ENCODE measurements around the gene POU6F2. TPM values are rescaled to one million over a fixed set of nuclear protein-coding genes. Genes with fewer than 3 reads are reported as not detected.

Gene POU6F2
- total RNA-seq, 1 experiment from 2014 or later = not detected

- CTCF ChIA-PET = no interaction called here
- TF ChIP-seq TCF7L2 (IDR thresholded peaks at IDR 0.05; ENCODE audit: low read depth, low read length) (no peak), SIN3A (IDR thresholded peaks at IDR 0.05; ENCODE audit: borderline replicate concordance, insufficient read depth, low read depth, low read length) (no peak), POLR2AphosphoS5 (IDR thresholded peaks at IDR 0.05; ENCODE audit: low read depth, low read length) (no peak), CTCF (IDR thresholded peaks at IDR 0.05) (no peak)
- TF ChIP-seq, protein P1, sequence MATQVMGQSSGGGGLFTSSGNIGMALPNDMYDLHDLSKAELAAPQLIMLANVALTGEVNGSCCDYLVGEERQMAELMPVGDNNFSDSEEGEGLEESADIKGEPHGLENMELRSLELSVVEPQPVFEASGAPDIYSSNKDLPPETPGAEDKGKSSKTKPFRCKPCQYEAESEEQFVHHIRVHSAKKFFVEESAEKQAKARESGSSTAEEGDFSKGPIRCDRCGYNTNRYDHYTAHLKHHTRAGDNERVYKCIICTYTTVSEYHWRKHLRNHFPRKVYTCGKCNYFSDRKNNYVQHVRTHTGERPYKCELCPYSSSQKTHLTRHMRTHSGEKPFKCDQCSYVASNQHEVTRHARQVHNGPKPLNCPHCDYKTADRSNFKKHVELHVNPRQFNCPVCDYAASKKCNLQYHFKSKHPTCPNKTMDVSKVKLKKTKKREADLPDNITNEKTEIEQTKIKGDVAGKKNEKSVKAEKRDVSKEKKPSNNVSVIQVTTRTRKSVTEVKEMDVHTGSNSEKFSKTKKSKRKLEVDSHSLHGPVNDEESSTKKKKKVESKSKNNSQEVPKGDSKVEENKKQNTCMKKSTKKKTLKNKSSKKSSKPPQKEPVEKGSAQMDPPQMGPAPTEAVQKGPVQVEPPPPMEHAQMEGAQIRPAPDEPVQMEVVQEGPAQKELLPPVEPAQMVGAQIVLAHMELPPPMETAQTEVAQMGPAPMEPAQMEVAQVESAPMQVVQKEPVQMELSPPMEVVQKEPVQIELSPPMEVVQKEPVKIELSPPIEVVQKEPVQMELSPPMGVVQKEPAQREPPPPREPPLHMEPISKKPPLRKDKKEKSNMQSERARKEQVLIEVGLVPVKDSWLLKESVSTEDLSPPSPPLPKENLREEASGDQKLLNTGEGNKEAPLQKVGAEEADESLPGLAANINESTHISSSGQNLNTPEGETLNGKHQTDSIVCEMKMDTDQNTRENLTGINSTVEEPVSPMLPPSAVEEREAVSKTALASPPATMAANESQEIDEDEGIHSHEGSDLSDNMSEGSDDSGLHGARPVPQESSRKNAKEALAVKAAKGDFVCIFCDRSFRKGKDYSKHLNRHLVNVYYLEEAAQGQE (IDR thresholded peaks at IDR 0.05; ENCODE audit: insufficient read depth in 1 of 2, low read depth in 2 of 2, low read length in 1 of 2) = no peak
Observed at GRCh38 chr7:39304178-39304577, 326.5 kb downstream of the POU6F2 start.

DNA sequence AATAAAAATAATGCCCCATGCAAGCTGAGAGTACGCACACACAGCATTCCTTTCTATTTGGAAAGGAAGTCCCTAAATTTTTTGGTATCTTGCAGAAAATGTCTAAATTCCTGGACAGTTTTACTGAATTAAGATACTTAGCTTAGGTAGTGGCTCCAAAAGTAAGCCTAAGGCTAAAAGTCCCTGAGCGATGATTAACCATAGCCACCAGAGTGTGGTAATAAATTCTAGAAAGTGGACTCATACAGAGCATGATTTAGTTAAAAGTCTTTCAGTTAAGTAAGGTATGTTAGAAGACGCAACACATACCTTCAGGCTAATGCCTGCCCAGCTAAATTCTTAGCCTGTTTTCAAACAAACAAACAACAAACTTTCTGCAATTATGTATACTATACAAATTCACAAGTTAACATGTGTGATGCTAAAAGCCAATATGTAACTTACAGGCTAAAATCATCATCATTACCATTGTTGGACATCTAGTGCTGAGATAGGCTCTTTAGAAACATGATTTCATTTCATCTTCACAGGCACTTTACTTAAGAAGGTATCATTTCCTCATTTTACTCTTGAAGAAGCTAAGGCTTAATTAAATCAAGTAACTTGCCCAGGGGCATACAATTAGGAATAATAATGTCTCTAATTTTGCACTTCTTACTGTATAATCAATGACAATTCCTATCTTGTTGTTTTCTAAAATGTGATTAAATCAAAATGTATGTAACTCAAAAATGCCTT is 327.1 kb downstream of the POU6F2 start:
- DNase-seq (ENCODE audit: low read depth, low spot score) (no peak), ATAC-seq (no peak)
- intact Hi-C loops (cut with micrococcal nuclease; ENCODE audit: unreplicated experiment) (no loop called here), in situ Hi-C loops (cut with HindIII; ENCODE audit: low pct_unique_long_range_greater_than_20kb, low sequenced_read_pairs) (no loop called here)
- no peak for TF ChIP-seq POLR2AphosphoS5 (IDR thresholded peaks at IDR 0.05; ENCODE audit: low read depth, low read length)
- TF ChIP-seq TCF7L2 (IDR thresholded peaks at IDR 0.05; ENCODE audit: low read depth, low read length) = no peak
- TF ChIP-seq, protein P1 (IDR thresholded peaks at IDR 0.05; ENCODE audit: insufficient read depth in 1 of 2, low read depth in 2 of 2, low read length in 1 of 2) = no peak
- no peak for TF ChIP-seq SIN3A (IDR thresholded peaks at IDR 0.05; ENCODE audit: borderline replicate concordance, insufficient read depth, low read depth, low read length)
- TF ChIP-seq CTCF (IDR thresholded peaks at IDR 0.05) = no peak
- no peak overlapping the region for H3K27ac ChIP-seq (ENCODE audit: low read length)
- ChIA-PET POLR2A (no interaction called here), CTCF (no interaction called here)
- BruUV-seq (replicated peaks) = no TSS peak
- no peaks in the 10 kb centered on the region for H3K36me3 ChIP-seq (ENCODE audit: control insufficient read depth, insufficient read depth, low read length)
- no peaks in the 10 kb centered on the region for H3K9me3 ChIP-seq (ENCODE audit: control insufficient read depth, insufficient read depth, low read depth, low read length)
- H3K27me3 ChIP-seq (ENCODE audit: control insufficient read depth, insufficient read depth, low read length) = no peaks in the 10 kb centered on the region
- H3K4me3 ChIP-seq (ENCODE audit: low read depth in 2 of 2, low read length in 2 of 2) = no peak overlapping the region
- no peaks in the 10 kb centered on the region for H3K4me1 ChIP-seq (ENCODE audit: control insufficient read depth, insufficient read depth, low read length)

More at GRCh38 chr7:39304178-39304577, 326.5 kb downstream of the POU6F2 start:
- Histone ChIP-seq H3K9me3 (ENCODE audit: control insufficient read depth, insufficient read depth, low read depth, low read length) (no peaks in the 10 kb centered on the region), H3K4me1 (ENCODE audit: control insufficient read depth, insufficient read depth, low read length) (no peaks in the 10 kb centered on the region), H3K27me3 (ENCODE audit: control insufficient read depth, insufficient read depth, low read length) (no peaks in the 10 kb centered on the region), H3K4me3 (ENCODE audit: low read depth in 2 of 2, low read length in 2 of 2) (no peak overlapping the region), H3K36me3 (ENCODE audit: control insufficient read depth, insufficient read depth, low read length) (no peaks in the 10 kb centered on the region), H3K27ac (ENCODE audit: low read length) (no peak overlapping the region)
- intact Hi-C loops (cut with micrococcal nuclease; ENCODE audit: unreplicated experiment) (no loop called here), in situ Hi-C loops (cut with HindIII; ENCODE audit: low pct_unique_long_range_greater_than_20kb, low sequenced_read_pairs) (no loop called here)
- DNase-seq (ENCODE audit: low read depth, low spot score) (no peak), ATAC-seq (no peak)
- POLR2A ChIA-PET = no interaction called here
- no TSS peak for BruUV-seq (replicated peaks)
